Liver (tissue), 2 donors: ENCODE results near the gene PLA2G4B.

ENCODE experiments used
- CTCF ChIP-seq: fragments of 150-350 bp; IDR thresholded peaks from 2 replicates; pipeline ENCODE4 v1.5.1; 2017; ENCODE audit warnings: improper control_type of control experiment, low read depth, low read length; ENCODE audit not compliant: missing input control
- TF ChIP-seq, protein P1 (sequence below): IDR thresholded peaks from 2 replicates; pipeline ENCODE4 v1.6.1; 2016; ENCODE audit warnings: antibody characterized with exemption, mild to moderate bottlenecking
- donor health status: healthy.

DNA sequence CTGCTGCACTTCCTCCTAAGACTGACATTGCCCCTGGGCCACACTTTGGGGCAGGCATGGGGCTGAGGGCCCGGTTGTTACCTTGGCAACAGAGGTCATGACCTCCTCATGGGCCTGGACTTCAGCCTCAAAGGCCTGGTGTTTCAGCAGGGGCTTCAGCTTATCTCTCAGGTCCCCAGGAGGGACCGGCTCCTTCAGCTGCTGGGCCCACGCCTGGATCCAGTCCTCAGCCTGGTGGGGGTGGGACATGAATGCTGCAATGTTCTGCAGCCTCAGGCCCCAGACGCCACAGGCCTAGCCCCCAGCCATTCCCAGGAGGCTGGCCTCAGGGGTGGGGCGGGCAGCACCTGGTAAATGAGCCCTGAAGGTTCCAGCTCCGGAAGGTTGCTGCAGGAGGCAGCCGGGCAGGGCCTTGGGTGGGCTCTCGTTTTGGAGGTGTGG is 27.6 kb downstream of the PLA2G4B start:
- TF ChIP-seq, protein P1, sequence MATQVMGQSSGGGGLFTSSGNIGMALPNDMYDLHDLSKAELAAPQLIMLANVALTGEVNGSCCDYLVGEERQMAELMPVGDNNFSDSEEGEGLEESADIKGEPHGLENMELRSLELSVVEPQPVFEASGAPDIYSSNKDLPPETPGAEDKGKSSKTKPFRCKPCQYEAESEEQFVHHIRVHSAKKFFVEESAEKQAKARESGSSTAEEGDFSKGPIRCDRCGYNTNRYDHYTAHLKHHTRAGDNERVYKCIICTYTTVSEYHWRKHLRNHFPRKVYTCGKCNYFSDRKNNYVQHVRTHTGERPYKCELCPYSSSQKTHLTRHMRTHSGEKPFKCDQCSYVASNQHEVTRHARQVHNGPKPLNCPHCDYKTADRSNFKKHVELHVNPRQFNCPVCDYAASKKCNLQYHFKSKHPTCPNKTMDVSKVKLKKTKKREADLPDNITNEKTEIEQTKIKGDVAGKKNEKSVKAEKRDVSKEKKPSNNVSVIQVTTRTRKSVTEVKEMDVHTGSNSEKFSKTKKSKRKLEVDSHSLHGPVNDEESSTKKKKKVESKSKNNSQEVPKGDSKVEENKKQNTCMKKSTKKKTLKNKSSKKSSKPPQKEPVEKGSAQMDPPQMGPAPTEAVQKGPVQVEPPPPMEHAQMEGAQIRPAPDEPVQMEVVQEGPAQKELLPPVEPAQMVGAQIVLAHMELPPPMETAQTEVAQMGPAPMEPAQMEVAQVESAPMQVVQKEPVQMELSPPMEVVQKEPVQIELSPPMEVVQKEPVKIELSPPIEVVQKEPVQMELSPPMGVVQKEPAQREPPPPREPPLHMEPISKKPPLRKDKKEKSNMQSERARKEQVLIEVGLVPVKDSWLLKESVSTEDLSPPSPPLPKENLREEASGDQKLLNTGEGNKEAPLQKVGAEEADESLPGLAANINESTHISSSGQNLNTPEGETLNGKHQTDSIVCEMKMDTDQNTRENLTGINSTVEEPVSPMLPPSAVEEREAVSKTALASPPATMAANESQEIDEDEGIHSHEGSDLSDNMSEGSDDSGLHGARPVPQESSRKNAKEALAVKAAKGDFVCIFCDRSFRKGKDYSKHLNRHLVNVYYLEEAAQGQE: no peak
- no peak for TF ChIP-seq CTCF
